ENCODE results near the gene APLP1.
A peak's percentile ranks its signal among the peaks of the same experiment; 100 is the strongest.
"Not testable (repeated sequence)": the region's sequence is repeated elsewhere in the genome, so short reads cannot be mapped to it uniquely, and the experiment has no call there.

Gene APLP1

DNA sequence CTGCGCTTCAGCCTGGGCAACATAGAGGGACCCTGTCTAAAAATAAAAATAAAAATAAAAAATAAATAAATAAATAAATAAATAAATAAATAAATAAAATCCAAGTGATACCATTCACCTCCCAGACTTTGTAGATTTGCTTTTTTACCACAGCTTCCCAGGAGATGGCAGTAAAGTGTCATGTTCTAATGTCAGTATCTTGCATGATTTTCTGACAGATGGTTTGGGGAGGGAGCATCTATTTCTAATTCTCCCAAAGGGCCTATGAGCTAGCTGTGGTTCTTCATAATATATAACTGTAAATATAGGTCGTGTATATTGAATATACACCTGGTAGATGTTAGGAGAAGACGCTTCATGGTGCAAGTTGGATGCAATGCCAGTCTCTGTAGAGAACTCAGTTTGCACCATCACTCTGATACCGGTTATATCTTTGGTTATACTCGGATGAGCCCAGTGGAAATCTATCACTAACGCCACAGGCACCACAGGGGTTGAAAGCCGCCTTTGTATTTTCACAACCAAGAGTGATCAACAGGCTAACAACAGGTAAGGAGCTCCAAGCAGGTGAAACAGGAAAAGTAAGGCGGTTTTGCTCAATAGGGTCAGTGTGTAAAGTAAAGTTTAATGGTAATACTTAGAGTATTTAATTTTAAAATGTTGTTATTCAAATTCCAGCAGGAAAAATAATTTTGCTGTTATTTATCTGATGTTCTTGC lies 13.9 kb downstream of the APLP1 start:
- H3K4me3 ChIP-seq (ENCODE audit: low read depth, low read length): no peak overlapping the region

DNA sequence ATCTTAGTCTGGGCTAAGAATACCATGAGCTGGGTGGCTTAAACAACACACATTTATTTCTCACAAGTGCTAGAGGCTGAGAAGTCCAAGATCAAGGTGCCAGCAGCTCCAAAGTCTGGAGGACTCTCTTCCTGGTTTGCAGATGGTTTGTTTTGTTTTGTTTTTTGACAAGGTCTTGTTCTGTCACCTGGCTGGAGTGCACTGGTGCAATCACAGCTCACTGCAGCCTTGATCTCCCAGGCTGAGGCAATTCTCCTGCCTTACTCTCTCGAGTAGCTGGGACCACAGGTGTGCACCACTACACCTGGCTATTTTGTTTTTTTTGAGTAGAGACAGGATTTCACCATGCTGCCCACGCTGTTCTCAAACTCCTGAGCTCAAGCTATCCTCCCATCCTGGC lies 15.5 kb downstream of the APLP1 start:
- no peak overlapping the region for H3K4me3 ChIP-seq (ENCODE audit: low read depth, low read length)

DNA sequence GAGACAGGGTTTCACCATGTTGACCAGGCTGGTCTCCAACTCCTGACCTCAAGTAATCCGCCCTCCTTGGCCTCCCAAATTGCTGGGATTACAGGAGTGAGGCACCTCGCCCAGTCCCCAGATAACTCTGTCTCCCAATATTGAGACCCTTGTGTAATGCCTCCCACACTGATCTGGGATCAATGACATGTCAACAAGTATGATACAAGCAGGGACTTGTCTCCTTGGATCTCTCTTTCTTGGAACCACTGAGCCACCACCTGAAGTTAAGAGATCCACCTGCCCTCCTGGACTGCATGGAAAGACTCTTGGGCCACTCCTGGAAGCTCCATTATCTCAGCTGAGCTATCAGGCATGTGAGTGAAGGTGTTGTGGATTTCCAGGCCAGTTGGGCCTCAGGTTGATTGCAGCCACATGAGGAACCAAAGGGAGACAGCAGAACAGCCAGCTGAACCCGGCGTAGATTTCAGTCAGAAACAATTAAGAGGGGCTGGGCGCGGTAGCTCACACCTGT lies 16.9 kb downstream of the APLP1 start:
- no peak overlapping the region for H3K4me3 ChIP-seq (ENCODE audit: low read depth, low read length)

DNA sequence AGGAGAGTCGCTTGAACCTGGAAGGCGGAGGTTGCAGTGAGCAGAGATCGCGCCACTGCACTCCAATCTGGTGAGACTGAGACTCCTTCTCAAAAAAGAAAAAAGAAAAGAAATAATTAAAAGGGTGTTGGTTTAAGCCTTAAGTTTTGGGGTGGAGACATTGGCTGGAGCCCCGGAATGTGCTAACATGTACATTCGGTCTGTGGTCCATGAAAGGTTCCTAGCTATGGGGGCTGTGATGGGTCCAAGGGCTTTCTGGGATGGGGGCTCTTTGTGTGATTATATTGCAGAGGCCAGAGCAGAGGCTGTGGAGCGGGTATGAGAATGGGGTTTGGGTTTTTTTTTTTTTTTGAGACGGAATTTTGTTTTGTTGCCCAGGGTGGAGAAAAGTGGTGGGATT lies 17.5 kb downstream of the APLP1 start:
- no peak overlapping the region for H3K4me3 ChIP-seq (ENCODE audit: low read depth, low read length)

DNA sequence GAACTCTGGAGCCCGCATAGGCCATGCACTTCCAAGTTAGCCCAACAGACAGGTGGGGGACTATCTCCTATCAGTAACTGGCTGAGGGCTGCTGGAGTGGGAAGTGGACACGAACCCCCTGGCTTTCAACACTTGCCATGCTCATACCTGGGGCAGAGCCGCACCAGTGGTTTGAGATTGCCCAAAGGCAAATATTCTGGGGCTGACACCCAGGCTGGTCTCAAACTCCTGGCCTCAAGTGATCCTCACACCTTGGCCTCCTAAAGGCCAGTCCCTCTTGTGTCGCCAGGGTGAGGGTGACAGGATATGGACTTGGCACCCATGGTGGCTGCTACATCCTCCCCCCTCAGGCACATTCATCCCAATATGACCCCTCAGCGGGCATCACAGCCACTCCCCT lies 18.8 kb downstream of the APLP1 start:
- H3K4me3 ChIP-seq (ENCODE audit: low read depth, low read length): no peak overlapping the region

- H3K4me3 ChIP-seq (ENCODE audit: low read depth, low read length): no peak overlapping the region
These were observed 20.0 kb downstream of the APLP1 start for GRCh38 chr19:35888398-35888797.

DNA sequence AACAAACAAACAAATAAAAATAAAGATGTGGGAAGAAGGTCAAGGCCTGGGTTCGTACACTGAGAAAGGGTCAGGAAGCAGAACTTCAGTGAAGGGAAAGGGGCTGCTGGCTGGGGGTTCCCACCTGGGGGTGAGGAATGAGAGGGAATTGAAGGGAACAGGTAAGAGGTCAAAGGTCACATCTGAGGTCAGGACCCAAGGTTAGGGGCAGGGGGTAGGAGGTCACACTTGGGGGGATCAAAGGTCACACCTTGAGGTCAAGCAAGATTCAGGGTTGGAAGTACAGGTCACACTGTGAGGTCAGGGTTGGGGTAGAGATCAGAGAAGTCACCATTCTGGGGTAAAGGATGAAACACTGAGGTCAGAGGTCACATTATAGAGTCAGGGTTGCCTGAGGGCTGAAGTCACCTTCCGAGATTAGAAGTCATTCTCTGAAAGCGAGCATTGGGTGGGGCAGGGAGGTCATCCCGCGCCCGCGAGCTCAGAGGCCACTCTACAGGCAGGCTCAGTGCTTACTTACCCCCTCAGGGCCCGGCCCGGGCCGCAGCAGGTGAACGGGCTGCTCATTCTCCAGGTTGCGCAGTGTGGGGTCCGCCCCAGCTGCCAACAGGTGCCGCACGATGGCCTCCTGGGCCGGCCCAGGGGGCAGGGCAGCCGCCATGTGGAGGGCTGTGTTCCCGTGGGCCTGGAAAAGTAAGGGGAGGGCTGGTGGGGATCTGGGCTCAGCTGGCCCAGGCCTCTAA lies 21.2 kb downstream of the APLP1 start:
- no peak overlapping the region for H3K4me3 ChIP-seq (ENCODE audit: low read depth, low read length)

GRCh38 chr19:35890113-35890650 lies 21.8 kb downstream of the APLP1 start:
- no peak overlapping the region for H3K4me3 ChIP-seq (ENCODE audit: low read depth, low read length)

DNA sequence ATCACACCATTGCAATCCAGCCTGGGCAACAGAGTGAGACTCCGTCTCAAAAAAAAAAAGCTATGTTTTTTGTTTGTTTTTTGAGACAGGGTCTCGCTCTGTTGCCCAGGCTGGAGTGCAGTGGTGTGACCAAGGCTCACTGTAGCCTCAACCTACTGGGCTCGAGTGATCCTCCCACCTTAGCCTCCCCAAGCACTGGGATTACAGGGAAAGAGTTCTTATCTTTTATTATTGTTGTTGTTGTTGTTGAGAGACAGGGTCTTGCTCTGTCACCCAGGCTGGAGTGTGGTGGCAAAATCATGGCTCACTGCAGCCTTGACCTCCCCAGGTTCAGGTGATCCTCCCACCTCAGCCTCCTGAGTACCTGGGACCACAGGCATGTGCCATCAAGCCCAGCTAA lies 23.4 kb downstream of the APLP1 start:
- H3K4me3 ChIP-seq (ENCODE audit: low read depth, low read length): not testable (repeated sequence)

DNA sequence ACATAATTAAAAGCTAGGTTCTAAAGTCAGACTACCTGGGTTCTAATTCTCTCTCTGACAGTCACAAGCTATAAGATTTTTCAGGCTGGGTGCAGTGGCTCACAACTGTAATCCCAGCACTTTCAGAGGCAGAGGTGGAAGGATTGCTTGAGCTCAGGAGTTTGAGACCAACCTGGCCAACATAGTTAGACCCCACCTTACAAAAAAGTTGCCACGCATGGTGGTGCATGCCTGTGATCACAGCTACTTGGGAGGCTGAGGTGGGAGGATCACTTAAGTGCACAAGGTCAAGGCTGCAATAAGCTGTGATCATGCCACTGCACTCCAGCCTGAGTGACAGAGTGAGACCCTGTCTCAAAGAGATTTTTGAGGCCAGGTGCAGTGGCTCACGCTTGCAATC lies 26.0 kb downstream of the APLP1 start:
- H3K4me3 ChIP-seq (ENCODE audit: low read depth, low read length): no peak overlapping the region

GRCh38 chr19:35895911-35896642 lies 27.7 kb downstream of the APLP1 start:
- no peak overlapping the region for H3K4me3 ChIP-seq (ENCODE audit: low read depth, low read length)

GRCh38 chr19:35896643-35897040 lies 28.3 kb downstream of the APLP1 start:
- H3K4me3 ChIP-seq (ENCODE audit: low read depth, low read length): no peak overlapping the region

DNA sequence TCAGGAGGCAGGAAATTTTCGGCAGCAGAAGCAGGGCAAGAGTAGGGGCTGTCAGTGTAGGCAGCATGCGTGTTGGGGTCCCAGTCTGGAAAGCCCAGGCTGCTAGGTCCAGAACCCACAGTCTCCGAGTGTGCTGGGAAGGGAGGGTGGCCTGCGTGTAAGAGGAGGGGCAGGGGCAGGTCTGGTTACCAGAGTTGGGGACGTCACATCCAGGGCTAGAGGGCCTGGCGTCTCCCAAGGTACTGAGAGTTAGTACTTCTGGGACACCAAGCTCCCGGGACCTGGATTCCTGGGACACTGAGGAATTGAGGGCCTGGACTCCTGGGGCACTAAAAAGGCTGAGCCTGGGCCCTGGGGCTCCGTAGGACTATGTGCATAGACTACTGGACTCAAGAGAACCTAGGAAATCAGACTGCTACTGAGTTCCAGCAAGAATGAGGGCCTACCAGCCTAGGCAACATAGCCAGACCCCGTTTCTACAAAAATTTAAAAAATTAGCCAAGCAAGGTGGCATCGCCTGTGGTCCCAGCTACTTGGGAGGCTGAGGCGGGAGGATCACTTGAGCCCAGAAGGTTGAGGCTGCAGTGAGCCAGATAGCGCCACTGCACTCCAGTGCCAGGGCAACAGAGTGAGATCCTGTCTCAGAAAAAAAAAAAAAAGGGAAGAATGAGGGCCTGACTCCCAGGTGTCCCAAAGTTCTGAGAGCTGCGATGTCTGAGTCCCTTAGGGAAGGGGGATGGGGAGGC lies 29.5 kb downstream of the APLP1 start:
- H3K4me3 ChIP-seq (ENCODE audit: low read depth, low read length): no peak overlapping the region

GRCh38 chr19:35898499-35898809 lies 30.1 kb downstream of the APLP1 start:
- peak overlapping the region; percentile 79 for H3K4me3 ChIP-seq (ENCODE audit: low read depth, low read length)

GRCh38 chr19:35899547-35900214 lies 31.3 kb downstream of the APLP1 start:
- H3K4me3 ChIP-seq (ENCODE audit: low read depth, low read length): peak overlapping the region; percentile 79

DNA sequence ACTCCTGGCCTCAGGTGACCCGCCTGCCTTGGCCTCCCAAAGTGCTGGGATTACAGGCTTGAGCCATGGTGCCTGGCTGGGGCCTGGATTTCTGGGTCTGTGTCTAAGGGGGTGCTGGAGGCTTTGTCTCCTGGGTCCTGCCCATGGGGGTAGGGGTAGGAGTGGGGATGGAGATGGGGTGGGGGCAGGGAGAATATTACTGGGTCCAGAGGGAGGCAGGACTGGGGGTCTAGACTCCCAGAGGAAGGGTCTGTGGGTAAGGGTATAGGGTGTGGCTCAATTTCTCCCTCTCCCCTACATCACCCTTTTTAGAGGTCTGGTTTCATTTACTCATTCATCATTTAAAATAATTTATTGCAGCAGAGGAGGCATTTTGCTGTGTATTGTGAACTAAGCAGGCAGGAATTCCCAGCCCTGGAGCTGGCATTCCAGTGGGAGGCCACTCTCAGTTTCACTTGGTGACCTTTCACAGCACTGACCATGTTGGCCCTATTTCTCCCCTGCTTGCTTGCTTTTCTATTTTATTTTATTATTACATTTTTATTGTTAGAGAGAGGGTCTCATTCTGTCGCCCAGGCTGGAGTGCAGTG lies 32.8 kb downstream of the APLP1 start:
- no peak overlapping the region for H3K4me3 ChIP-seq (ENCODE audit: low read depth, low read length)

GRCh38 chr19:35901854-35902661 lies 33.7 kb downstream of the APLP1 start, which contains the start of gene HCST:
Gene HCST (plus strand): TSS chr19:35902529. CDS start chr19:35902594, 65 bp downstream.
- H3K4me3 ChIP-seq (ENCODE audit: low read depth, low read length): peak within 1 kb of the TSS; percentile 35

DNA sequence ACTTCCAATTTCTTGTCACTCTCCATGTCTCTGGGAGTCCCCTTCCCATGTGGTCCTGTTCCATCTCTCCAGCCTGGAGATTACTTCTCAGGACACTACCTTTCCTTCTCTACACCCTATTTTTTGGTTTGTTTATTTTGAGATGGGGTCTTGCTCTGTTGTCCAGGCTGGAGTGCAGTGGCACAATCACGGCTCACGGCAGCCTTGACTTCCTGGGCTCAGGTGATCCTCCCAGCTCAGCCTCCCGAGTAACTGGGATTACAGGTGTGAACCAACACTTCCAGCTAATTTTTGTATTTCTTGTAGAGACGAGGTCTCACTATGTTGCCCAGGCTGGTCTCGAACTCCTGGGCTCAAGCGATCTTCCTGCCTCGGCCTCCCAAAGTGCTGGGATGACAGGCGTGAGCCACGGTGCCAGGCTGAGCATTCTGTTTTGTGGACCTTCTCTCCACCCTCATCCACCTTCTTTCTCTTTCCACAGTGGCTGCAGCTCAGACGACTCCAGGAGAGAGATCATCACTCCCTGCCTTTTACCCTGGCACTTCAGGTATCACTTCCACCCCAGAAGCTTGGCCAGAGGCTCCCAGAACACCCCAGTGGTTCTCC lies 34.6 kb downstream of the APLP1 start:
- peak overlapping the region; percentile 35 for H3K4me3 ChIP-seq (ENCODE audit: low read depth, low read length)

Measured in iPS-11a (cell line).